ENCODE results near the gene SPANXC. TPM values are rescaled to one million over a fixed set of nuclear protein-coding genes. Genes with fewer than 3 reads are reported as not detected.

SPANXC gene, protein sequence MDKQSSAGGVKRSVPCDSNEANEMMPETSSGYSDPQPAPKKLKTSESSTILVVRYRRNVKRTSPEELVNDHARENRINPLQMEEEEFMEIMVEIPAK
- 0.45 to 0.97 TPM (median 0.46 TPM) in 3 of 5 replicates, not detected in the others for total RNA-seq (2022; extraction: Qiagen RNA extraction)

GRCh38 chrX:141242417-141242816 is at the start of gene SPANXC:
Gene SPANXC (minus strand): TSS chrX:141242517. CDS start chrX:141242457, 60 bp downstream.

Other genes with a start within 250 kb of the SPANXC start
- 1.4 to 3.1 TPM (median 2.2 TPM) in 5 replicates for gene SPANXB1, start 239.9 kb downstream of the SPANXC start, total RNA-seq (2022; extraction: Qiagen RNA extraction)
- gene LDOC1, start 65.4 kb downstream of the SPANXC start, total RNA-seq (2022; extraction: Qiagen RNA extraction) = 75.5 to 99.3 TPM (median 96.0 TPM) in 5 replicates